Endometrial microvascular endothelial cells (primary cell): Measurements from ENCODE around the gene ZDHHC22. TPM values are rescaled to one million over a fixed set of nuclear protein-coding genes. Genes with fewer than 3 reads are reported as not detected.

Experiments
- in situ Hi-C: cut with HindIII; loops from 2 replicates; pipeline ENCODE4 v1.10.0; 2017; ENCODE audit warnings: low sequenced_read_pairs, low pct_unique_long_range_greater_than_20kb; ENCODE audit errors: inconsistent ontology term
- total RNA-seq: library from RNA; depleted of rRNA; stranded (reverse); fragments of >200 nt; gene quantifications from one replicate; pipeline ENCODE4 v1.2.3, GENCODE V29; 2015; ENCODE audit errors: inconsistent ontology term

ZDHHC22 gene
- total RNA-seq, 1 donor from 2014 or later, result not detected

GRCh38 chr14:77111021-77111420 lies 30.6 kb downstream of the ZDHHC22 start:
- in situ Hi-C loops, result no loop called here

GRCh38 chr14:77110286-77110685 lies 31.3 kb downstream of the ZDHHC22 start:
- in situ Hi-C loops, result no loop called here

GRCh38 chr14:77109656-77110055 lies 31.9 kb downstream of the ZDHHC22 start:
- in situ Hi-C loops, result no loop called here

- in situ Hi-C loops, result no loop called here
Observed at GRCh38 chr14:77108753-77109152, 32.8 kb downstream of the ZDHHC22 start.

GRCh38 chr14:77107228-77107627 lies 34.4 kb downstream of the ZDHHC22 start:
- in situ Hi-C loops, result no loop called here

- in situ Hi-C loops, result no loop called here
Observed at GRCh38 chr14:77106666-77107065, 34.9 kb downstream of the ZDHHC22 start.

- in situ Hi-C loops, result no loop called here
Observed at GRCh38 chr14:77105145-77105939, 36.2 kb downstream of the ZDHHC22 start.

- in situ Hi-C loops, result no loop called here
Observed at GRCh38 chr14:77104393-77104792, 37.2 kb downstream of the ZDHHC22 start.

- in situ Hi-C loops, result no loop called here
Observed at GRCh38 chr14:77103951-77104350, 37.6 kb downstream of the ZDHHC22 start.

- in situ Hi-C loops, result no loop called here
Observed at GRCh38 chr14:77103475-77103874, 38.1 kb downstream of the ZDHHC22 start.

GRCh38 chr14:77102154-77102553 lies 39.4 kb downstream of the ZDHHC22 start:
- in situ Hi-C loops, result no loop called here

- in situ Hi-C loops, result no loop called here
Observed at GRCh38 chr14:77100961-77101360, 40.6 kb downstream of the ZDHHC22 start.

- in situ Hi-C loops, result loop anchor here (25.0 kb wide), 1 partner anchor 212 kb away; no protein-coding TSS in a partner anchor
Observed at GRCh38 chr14:77099425-77100167, 42.0 kb downstream of the ZDHHC22 start.

GRCh38 chr14:77098529-77099353 lies 42.9 kb downstream of the ZDHHC22 start:
- in situ Hi-C loops, result loop anchor here (25.0 kb wide), 1 partner anchor 211 kb away; no protein-coding TSS in a partner anchor

- in situ Hi-C loops, result loop anchor here (25.0 kb wide), 1 partner anchor 211 kb away; no protein-coding TSS in a partner anchor
Observed at GRCh38 chr14:77097700-77098528, 43.7 kb downstream of the ZDHHC22 start, which contains the start of gene CIPC. CIPC (plus strand) TSS chr14:77098258; CDS start chr14:77105709, 7,451 bp downstream.

GRCh38 chr14:77097006-77097699 lies 44.4 kb downstream of the ZDHHC22 start:
- in situ Hi-C loops, result loop anchor here (25.0 kb wide), 1 partner anchor 210 kb away; no protein-coding TSS in a partner anchor

GRCh38 chr14:77094672-77095284 lies 46.8 kb downstream of the ZDHHC22 start:
- in situ Hi-C loops, result loop anchor here (25.0 kb wide), 1 partner anchor 207 kb away; no protein-coding TSS in a partner anchor
